Activated CD4-positive, alpha-beta T cell treated with anti-CD3 and anti-CD28 coated beads, Interleukin-2, amount 50 U/mL, for 1 hour (primary cell): ENCODE data around the gene PRR30.
"Not testable (repeated sequence)": the region's sequence is repeated elsewhere in the genome, so short reads cannot be mapped to it uniquely, and the experiment has no call there.

Experiments
- DNase-seq: peaks from one replicate; pipeline ENCODE4 v3.0.0-alpha.2; 2020

Gene PRR30

GRCh38 chr2:27139310-27139709 lies at the start of gene PRR30:
TSS of gene PRR30 (minus strand) at chr2:27139410. CDS start at chr2:27138329, 1,081 bp downstream.
- DNase-seq = no peak

- DNase-seq = no peak
Measured at GRCh38 chr2:27186613-27187345, 47.6 kb upstream of the PRR30 start.

DNA sequence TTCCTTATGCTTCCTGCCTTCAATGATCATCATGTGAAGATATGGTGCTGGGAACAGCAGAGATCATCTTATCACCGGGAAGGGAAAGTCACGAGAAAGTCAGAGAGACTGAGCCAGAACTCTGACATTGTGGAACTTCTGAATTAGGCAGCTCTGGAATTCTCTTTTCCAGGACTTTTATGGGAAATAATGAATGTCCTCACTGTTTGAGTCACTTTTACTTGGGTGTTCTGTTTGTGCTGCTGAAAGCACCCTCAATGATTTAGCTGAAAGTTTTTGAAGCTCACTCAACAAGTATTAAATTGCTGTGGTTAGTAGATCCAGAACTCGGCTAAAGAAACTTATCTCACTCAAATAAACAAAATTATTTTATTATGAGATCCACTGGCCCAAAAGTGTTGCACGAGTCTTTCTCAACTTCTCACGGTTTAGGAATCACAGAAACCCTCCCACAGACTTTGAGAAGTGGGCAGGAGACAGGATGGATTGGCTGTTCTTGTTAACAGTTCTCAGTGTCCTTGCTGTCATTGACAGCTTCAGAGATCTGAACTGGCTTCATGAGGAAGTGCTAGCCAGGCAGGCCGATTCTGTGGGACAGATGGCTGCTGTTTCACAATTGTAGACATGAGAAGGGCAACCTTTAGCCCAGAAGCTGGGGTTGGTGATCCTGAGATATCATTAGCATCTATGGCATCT lies 46.3 kb upstream of the PRR30 start:
- DNase-seq = no peak

- no peak for DNase-seq
Measured at GRCh38 chr2:27184115-27184514, 44.9 kb upstream of the PRR30 start.

- DNase-seq = no peak
Measured at GRCh38 chr2:27182346-27182745, 43.1 kb upstream of the PRR30 start.

- DNase-seq = no peak
Measured at GRCh38 chr2:27179344-27180000, 40.3 kb upstream of the PRR30 start.

GRCh38 chr2:27178469-27178868 lies 39.3 kb upstream of the PRR30 start:
- DNase-seq = no peak

DNA sequence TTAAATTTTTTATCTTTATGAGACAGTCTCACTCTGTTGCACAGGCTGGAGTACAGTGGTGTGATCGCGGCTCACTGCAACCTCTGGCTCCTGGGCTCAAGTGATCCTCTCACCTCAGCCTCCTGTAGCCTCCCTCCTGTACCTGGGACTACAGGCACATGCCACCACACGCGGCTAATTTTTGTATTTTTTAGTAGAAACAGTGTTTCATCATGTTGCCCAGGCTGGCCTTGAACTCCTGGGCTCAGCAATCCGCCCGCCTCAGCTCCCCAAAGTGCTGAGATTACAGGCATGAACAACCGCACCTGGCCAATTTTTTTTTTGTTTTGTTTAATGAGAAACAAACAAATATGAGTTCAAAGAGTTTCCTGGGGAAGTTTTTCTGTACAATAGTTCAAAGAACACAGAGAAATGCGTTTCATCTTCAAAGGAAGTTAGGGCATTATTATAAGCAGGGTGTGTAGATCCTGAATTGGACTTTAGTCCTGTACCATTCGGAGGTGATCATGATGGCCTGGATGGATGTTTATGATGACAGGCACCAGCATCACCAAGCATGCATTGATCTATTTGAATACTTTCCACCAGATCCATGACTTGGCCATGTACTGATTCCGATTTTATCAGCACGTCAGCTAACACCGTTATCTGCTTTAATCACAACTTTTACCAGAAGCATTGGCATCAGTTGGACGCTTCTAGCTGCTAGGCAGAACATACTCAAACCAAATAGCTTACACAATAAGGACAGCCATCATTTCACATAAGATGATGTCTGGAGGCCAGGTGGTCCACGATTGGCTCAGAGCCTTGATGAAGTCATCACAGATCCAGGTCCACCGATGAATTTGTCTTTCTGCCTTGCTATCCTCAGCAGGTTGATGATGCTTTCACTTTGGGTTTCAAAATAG lies 38.5 kb upstream of the PRR30 start:
- no peak for DNase-seq

- DNase-seq = not testable (repeated sequence)
Measured at GRCh38 chr2:27175781-27176180, 36.6 kb upstream of the PRR30 start.

DNA sequence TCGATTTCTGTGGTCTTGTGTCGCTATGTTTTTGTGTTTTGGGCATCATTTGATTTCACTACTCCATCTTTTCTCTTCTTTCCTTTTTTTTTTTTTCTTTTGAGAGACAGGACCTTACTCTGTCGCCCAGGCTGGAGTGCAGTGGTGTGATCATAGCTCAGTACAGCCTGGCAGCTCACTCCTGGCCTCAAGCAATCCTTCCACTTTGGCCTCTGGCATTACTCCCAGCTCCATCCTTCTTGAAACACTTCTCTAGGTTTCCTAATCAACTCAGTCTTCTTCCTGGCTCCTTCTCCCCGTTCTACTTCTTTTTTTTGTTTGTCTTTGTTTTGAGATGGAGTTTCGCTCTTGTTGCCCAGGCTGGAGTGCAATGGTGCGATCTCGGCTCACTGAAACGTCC lies 36.1 kb upstream of the PRR30 start:
- no peak for DNase-seq

GRCh38 chr2:27174638-27175037 lies 35.4 kb upstream of the PRR30 start:
- no peak for DNase-seq

DNA sequence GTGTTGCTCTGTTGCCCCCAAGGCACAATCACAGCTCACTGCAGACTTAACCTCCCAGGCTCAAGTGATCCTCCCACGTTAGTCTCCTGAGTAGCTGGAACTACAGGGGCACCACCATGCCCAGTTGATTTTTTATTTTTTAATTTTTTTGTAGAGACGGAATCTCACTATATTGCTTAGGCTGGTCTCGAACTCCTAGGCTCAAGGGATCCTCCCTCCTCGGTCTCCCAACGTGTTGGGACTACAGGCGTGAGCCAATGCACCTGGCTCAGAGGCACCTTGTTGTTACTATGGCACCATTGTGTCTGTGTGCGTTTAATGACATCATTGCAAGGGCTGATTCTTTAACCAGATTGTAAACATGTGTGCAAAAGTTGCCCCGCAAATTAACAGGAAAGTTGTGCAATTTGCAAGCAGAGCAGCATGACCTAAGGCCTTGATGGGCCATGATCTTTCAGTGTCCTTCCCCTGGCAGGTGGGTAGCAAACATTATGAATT lies 32.2 kb upstream of the PRR30 start:
- no peak for DNase-seq

- DNase-seq = no peak
Measured at GRCh38 chr2:27170581-27171337, 31.5 kb upstream of the PRR30 start.

- DNase-seq = no peak
Measured at GRCh38 chr2:27164960-27165763, 26.0 kb upstream of the PRR30 start.

GRCh38 chr2:27162151-27163121 lies 23.2 kb upstream of the PRR30 start:
- DNase-seq = no peak

GRCh38 chr2:27160191-27160590 lies 21.0 kb upstream of the PRR30 start:
- DNase-seq = no peak

- DNase-seq = no peak
Measured at GRCh38 chr2:27159271-27159670, 20.1 kb upstream of the PRR30 start.

DNA sequence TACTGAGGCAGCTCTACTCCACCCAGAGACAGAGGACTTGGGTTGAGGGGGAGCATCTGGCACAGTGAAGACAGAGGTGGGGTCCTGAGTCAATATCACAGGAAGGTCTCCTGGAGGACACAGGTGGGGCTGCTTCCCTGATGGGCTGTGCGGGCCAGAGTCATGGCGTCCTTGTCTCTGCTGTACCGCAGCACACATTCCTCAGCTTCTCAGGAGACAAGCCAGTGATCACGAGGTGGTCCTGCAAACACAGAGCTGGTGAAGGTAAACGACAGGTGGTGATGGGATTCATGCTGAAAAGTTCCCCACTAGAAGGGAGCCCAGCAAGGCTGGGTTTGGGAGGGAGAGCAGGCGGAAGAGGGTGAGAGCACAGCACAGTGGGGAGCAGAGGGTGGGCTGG lies 19.3 kb upstream of the PRR30 start:
- DNase-seq = no peak

GRCh38 chr2:27155069-27155520 lies 15.9 kb upstream of the PRR30 start:
- DNase-seq = no peak

- DNase-seq = no peak
Measured at GRCh38 chr2:27154488-27154887, 15.3 kb upstream of the PRR30 start.
